ENCODE results near the gene ADGRL3.

ADGRL3 gene

GRCh38 chr4:62051332-62051731, 851.2 kb downstream of the ADGRL3 start:
- DNase-seq: no peak

- no peak for DNase-seq
These were observed 853.8 kb downstream of the ADGRL3 start for GRCh38 chr4:62053974-62054373.

DNA sequence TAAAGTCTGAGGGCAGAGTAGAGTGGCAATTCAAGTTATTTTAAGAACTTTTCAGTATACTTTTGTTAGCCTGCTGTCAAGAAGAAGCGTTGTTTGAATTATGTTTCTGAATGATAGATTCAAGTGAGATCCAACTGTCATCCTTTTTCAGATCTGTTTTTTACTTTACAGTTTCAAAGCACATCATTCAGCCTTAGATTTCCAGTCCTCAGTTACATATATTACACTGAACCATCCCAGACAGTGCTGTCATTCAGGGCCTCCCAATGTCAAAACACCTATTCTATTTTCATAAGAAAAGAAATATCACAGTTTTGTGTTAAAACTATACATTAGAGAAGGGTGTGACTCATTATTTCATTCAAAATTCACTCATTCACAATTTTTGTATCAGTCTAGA, 856.9 kb downstream of the ADGRL3 start:
- DNase-seq: no peak

DNA sequence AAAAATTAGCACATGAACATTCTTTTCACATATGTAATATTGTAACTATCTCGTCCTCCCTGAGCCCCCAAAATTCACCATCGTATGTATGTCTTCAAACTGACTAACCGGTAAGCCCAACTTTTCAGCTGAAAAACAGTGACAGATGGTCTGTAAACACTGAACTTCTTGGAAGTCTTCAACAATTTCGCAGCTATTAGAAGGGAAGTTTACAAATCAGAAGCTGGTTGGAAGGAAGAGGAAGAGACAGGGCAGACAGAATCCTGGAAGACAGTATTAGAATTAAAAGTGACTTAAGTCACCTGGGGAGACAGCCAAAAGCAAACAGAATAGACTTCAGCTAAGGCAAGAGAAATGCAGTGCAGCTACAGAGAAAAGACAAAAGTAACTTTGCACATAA, 858.4 kb downstream of the ADGRL3 start:
- no peak for DNase-seq

DNA sequence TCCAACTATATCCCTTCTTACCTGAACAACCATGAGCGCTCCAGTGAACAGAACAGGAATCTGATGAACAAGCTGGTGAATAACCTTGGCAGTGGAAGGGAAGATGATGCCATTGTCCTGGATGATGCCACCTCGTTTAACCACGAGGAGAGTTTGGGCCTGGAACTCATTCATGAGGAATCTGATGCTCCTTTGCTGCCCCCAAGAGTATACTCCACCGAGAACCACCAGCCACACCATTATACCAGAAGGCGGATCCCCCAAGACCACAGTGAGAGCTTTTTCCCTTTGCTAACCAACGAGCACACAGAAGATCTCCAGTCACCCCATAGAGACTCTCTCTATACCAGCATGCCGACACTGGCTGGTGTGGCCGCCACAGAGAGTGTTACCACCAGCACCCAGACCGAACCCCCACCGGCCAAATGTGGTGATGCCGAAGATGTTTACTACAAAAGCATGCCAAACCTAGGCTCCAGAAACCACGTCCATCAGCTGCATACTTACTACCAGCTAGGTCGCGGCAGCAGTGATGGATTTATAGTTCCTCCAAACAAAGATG, 870.2 kb downstream of the ADGRL3 start:
- DNase-seq: no peak

DNA sequence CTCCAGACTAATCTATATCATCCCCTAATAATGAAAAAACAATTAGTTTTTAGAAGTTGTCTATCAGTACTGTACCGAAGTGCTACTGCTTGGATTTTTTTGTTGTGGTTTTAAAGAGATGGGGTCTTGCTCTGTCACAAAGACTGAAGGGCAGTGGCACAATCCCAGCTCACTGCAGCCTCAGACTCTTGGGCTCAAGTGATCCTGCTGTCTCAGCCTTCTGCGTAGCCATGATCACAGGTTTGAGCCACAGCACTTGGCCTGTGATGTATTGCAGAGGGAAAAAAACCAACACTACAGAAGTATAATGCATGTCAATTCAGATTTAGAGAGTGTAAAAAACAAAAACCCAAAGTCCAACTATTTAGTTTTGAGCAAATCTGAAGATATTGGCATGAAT, 875.0 kb downstream of the ADGRL3 start:
- no peak for DNase-seq

DNA sequence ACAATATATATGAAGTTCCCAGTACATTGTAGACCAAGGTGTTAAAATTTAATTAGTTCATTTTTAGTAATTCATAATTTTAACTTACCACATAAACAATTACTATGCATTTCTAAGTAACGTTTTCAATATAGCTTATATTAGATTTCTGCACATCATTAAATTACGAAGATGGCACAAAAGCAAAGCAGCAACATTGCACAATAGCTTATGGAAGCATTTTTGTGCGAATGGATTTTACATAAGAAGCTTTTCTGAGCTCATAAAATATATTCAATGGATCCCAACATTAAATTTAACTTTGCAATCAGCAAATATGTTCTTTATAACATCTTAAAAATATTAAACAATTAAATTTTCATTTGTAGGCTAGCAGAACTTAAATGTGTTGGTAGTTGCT, 875.4 kb downstream of the ADGRL3 start:
- no peak for DNase-seq

DNA sequence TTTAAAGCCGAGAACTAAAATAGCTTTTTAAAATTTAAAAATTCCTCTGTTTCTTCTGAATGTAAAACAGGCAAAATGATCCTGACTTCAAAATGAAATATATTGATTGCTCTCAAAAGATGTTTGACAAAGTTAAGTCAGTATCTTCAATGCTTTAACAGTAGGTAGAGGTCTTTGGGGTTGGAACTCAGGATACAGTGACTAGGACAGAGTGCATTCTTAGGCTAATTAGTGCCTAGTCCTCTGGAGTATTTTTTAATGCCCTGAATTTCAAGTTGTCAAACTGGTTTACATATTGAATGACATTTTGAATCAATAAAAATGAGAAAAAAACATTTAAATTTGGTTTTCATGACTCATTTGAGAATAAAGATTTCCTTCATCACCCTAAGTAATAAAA, 877.3 kb downstream of the ADGRL3 start:
- DNase-seq: no peak

GRCh38 chr4:62080431-62080830, 880.3 kb downstream of the ADGRL3 start:
- no peak for DNase-seq

DNA sequence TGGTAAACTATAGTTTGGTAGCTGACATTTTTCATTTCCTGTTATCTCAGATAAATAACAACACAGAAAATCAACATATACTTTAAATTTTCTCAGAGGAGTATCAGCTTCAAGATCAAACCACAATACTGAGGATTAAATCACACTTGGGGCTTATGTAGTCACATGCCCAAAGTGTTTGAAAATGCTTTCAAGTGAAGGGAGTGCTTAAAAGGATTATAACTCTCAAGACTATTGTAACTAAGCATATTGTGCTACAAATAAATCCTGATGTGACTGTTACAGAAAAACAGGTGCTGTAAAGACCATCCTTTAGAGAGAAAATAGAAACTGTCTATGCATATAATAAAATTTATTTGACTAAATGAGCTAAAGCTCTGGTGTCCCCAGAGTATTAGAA, 887.6 kb downstream of the ADGRL3 start:
- no peak for DNase-seq

DNA sequence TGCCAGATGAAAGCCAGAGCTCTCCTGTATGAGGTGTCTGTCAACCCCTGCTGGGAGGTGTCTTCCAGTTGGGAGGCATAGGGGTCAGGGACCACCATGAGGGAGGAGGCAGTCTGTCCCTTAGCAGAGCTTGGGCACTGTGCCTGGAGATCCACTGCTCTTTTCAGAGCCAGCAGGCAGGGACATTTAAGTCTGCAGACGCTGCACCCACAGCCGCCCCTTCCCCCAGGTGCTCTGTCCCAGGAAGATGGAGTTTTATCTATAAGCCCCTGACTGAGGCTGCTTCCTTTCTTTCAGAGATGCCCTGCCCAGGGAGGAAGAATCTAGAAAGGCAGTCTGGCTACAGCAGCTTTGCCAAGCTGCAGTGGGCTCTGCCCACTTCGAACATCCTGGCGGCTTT, 893.6 kb downstream of the ADGRL3 start:
- DNase-seq: no peak

GRCh38 chr4:62096881-62097280, 896.8 kb downstream of the ADGRL3 start:
- DNase-seq: no peak

- DNase-seq: no peak
These were observed 915.1 kb downstream of the ADGRL3 start for GRCh38 chr4:62115216-62115615.

- no peak for DNase-seq
These were observed 917.8 kb downstream of the ADGRL3 start for GRCh38 chr4:62117886-62118285.

DNA sequence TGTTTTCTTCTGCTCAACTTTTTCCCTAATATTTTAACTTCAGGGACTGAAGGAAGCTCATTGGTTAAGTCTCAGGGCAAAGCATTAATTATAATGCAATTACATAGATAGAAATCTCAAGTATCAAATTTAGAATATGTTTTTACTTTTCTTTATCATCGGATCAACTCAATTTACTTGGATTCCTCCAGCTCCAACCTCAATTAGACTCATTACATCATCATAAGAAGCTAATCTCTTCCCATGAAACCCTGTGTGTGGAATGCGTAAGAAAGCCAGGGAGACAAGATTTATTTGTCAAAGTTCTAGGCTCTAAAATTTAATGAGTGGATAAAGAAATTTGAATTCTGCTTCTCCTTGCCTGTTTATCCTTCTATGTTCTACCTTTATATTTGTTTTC, 918.4 kb downstream of the ADGRL3 start:
- no peak for DNase-seq

DNA sequence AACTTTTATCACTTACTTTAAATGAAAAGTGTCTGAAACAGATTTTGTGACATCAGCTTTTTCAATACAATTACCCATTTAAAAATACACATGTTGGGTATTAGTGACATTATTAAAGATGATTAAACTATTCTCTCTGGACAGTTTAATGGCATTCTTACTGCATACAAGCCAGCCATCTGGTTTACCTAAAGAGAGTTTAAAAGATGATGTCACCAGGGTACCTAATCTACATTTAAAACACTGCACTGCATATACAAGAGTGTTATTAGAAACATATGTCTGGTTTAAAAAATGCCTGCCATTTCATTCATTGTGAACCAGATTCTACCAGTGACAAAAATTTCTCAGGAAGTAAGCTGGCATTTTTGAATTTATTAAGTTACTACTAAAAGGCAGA, 919.1 kb downstream of the ADGRL3 start:
- DNase-seq: no peak

GRCh38 chr4:62126064-62126732, 926.1 kb downstream of the ADGRL3 start:
- DNase-seq: no peak
